ENCODE measurements around the gene VTA1. TPM values are rescaled to one million over a fixed set of nuclear protein-coding genes. Genes with fewer than 3 reads are reported as not detected.

The VTA1 gene
- total and polyA plus RNA-seq, 2 of the 4 experiments (the other 2 are of a cell fraction), result 60.9 to 120 TPM

DNA sequence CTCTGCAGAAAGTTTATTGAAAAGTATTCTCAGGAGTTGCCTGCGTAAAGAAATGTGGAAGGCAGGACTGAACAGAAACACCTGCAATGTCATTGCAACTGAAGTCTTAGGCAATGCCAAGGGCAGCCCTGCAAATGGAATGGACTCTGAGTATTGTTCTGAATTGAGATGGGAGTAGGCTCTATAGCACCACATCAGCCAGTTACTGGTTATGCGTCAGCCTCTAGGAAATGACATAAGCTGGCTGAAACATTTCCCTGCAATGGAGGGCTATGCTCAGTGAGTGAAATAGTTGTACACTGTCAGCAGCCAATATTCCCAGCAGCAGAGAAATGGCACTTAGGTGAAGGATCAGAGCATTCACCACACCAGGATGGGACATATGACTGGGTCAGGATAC lies 28.1 kb upstream of the VTA1 start:
- H2AFZ ChIP-seq (replicated peaks; ENCODE audit: low read length, poor library complexity), result peak overlapping the region; percentile 40
- no peak overlapping the region for H2BK5ac ChIP-seq (ENCODE audit: low read depth, low read length, poor library complexity, severe bottlenecking)
- no peak overlapping the region for H2AK5ac ChIP-seq (ENCODE audit: low read depth, low read length)
- in situ Hi-C loops (cut with MboI; ENCODE audit: low sequenced_read_pairs) (loop anchor here (10.0 kb wide), 1 partner anchor 444 kb away; no protein-coding TSS in a partner anchor), dilution Hi-C loops (cut with HindIII; ENCODE audit: low sequenced_read_pairs, unreplicated experiment) (no loop called here), intact Hi-C loops (cut with micrococcal nuclease) (no loop called here)
- H2BK15ac ChIP-seq (ENCODE audit: low read depth, low read length), result no peak overlapping the region
- POLR2A ChIA-PET (ENCODE audit: unreplicated experiment), result no interaction called here
- WGBS, 2 experiments (ENCODE audit: extremely low coverage in 2 of 2, insufficient read length in 1 of 2), result 90% methylated on average over 2 of the region's 2 CpGs; no CpG with 5 or more reads in 1 of the 2 experiments
- H3K14ac ChIP-seq (replicated peaks; ENCODE audit: low read depth, low read length), result no peak overlapping the region
- no peak overlapping the region for H2BK120ac ChIP-seq (ENCODE audit: low read depth, low read length)
- no peak overlapping the region for H3K4me3 ChIP-seq (ENCODE audit: insufficient read depth, low read depth, low read length)
- no peak overlapping the region for H4K5ac ChIP-seq (ENCODE audit: low read depth, low read length)
- ATAC-seq (ENCODE audit: low read depth) (no peak; the same call in 1 of the 2 replicates), DNase-seq (peak; percentile 23)
- H3K9me1 ChIP-seq (ENCODE audit: insufficient read depth, low read length), result no peaks in the 10 kb centered on the region
- H3K27me3 ChIP-seq (ENCODE audit: control insufficient read depth, insufficient read depth, low read length), result peaks cover 2% of the 10 kb centered on the region; the same call in 1 of the 2 replicates
- H2AK9ac ChIP-seq (replicated peaks; ENCODE audit: low read depth, low read length, poor library complexity), result no peak overlapping the region
- no peaks in the 10 kb centered on the region for H4K20me1 ChIP-seq (ENCODE audit: insufficient read depth, low read length)
- no TSS peak for BruUV-seq (replicated peaks)
- no peak overlapping the region for H3K4me2 ChIP-seq (ENCODE audit: low read depth, low read length)
- H4K91ac ChIP-seq (ENCODE audit: insufficient read depth, low read depth, low read length), result no peak overlapping the region
- H3K4ac ChIP-seq (ENCODE audit: low read depth, low read length), result no peak overlapping the region
- no peaks in the 10 kb centered on the region for H3K9me3 ChIP-seq (ENCODE audit: control insufficient read depth, insufficient read depth, low read length)
- no peaks in the 10 kb centered on the region for H3K4me1 ChIP-seq (ENCODE audit: control insufficient read depth, insufficient read depth, low read length)
- H3K79me1 ChIP-seq (ENCODE audit: low read depth in 1 of 2, low read length in 2 of 2), result no peaks in the 10 kb centered on the region
- no peak overlapping the region for H3K27ac ChIP-seq (ENCODE audit: insufficient read depth, low read length)
- no peak overlapping the region for H2BK20ac ChIP-seq (ENCODE audit: low read depth, low read length)
- TF ChIP-seq RFX5 (IDR thresholded peaks at IDR 0.05; ENCODE audit: low read depth, low read length) (no peak), CHD1 (IDR thresholded peaks at IDR 0.05; ENCODE audit: low read depth, low read length) (no peak), POLR2A (IDR thresholded peaks at IDR 0.05; ENCODE audit: low read depth, low read length) (no peak), BHLHE40 (IDR thresholded peaks at IDR 0.05; ENCODE audit: low read depth, low read length) (no peak), FOS (IDR thresholded peaks at IDR 0.05; ENCODE audit: low read depth, low read length) (no peak), SMC3 (IDR thresholded peaks at IDR 0.05; ENCODE audit: low read depth, low read length) (no peak)
- TF ChIP-seq, protein P1, sequence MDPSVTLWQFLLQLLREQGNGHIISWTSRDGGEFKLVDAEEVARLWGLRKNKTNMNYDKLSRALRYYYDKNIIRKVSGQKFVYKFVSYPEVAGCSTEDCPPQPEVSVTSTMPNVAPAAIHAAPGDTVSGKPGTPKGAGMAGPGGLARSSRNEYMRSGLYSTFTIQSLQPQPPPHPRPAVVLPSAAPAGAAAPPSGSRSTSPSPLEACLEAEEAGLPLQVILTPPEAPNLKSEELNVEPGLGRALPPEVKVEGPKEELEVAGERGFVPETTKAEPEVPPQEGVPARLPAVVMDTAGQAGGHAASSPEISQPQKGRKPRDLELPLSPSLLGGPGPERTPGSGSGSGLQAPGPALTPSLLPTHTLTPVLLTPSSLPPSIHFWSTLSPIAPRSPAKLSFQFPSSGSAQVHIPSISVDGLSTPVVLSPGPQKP (IDR thresholded peaks at IDR 0.05; ENCODE audit: borderline replicate concordance, low read depth, low read length), result no peak
- TF ChIP-seq, protein P2, sequence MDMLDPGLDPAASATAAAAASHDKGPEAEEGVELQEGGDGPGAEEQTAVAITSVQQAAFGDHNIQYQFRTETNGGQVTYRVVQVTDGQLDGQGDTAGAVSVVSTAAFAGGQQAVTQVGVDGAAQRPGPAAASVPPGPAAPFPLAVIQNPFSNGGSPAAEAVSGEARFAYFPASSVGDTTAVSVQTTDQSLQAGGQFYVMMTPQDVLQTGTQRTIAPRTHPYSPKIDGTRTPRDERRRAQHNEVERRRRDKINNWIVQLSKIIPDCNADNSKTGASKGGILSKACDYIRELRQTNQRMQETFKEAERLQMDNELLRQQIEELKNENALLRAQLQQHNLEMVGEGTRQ (IDR thresholded peaks at IDR 0.05; ENCODE audit: low read depth, low read length), result no peak
- no peaks in the 10 kb centered on the region for H3K36me3 ChIP-seq (ENCODE audit: control insufficient read depth, insufficient read depth, low read length)
- no peak overlapping the region for H3K23ac ChIP-seq (ENCODE audit: low read depth, low read length)
- no peak overlapping the region for H3K56ac ChIP-seq (ENCODE audit: extremely low read depth, insufficient read depth, low read length)
- H4K8ac ChIP-seq (ENCODE audit: low read depth in 2 of 2, low read length in 2 of 2), result no peak overlapping the region
- no peak overlapping the region for H3K9ac ChIP-seq (ENCODE audit: low read depth, low read length)
- CTCF ChIA-PET, result no interaction called here
- H3K18ac ChIP-seq (ENCODE audit: low read depth, low read length), result no peak overlapping the region

All from IMR-90 (cell line).